H1 (cell line): ENCODE measurements around the gene MAPK8IP1. TPM values are rescaled to one million over a fixed set of nuclear protein-coding genes. Genes with fewer than 3 reads are reported as not detected.

Experiments
- CTCF ChIA-PET: fragments of 300-600 bp; sonication (Branson Sonifier 250); formaldehyde crosslinking; loops from one replicate; lab custom pipeline; 2021; ENCODE audit not compliant: partially characterized antibody; lab: Charles Lee
- POLR2A ChIA-PET: fragments of 300-600 bp; sonication (Branson Sonifier 250); formaldehyde crosslinking; loops from one replicate; lab custom pipeline; 2021; ENCODE audit warnings: inconsistent platforms; ENCODE audit not compliant: partially characterized antibody; lab: Charles Lee
- DNase-seq, 2 experiments: peaks; one replicate each; pipeline versions ENCODE4 v3.0.0 to v3.0.0-alpha.2; 2010 to 2022; ENCODE audit warnings: low spot score in 2 of 2, low read depth in 1 of 2, mixed read lengths in 1 of 2
- FAIRE-seq: peaks from 2 replicates; lab custom pipeline; 2011; peaks lifted over from hg19 to GRCh38; lab: Jason Lieb, UNC
- H2AFZ ChIP-seq: 2 replicates; pipeline ENCODE4 v1.8.1; 2012; ENCODE audit warnings: low read length, inconsistent platforms
- H2AK5ac ChIP-seq: 2 replicates; pipeline ENCODE4 v1.6.1; 2013; ENCODE audit warnings: low read depth, low read length
- H2BK120ac ChIP-seq: replicated peaks from 2 replicates; pipeline ENCODE3; 2013; ENCODE audit warnings: low read depth, low read length, inconsistent platforms
- H2BK12ac ChIP-seq: 2 replicates; pipeline ENCODE4 v1.6.1; 2013; ENCODE audit warnings: low read depth, low read length
- H2BK15ac ChIP-seq: 2 replicates; pipeline ENCODE4 v1.6.1; 2013; ENCODE audit warnings: low read length
- H2BK20ac ChIP-seq: 2 replicates; pipeline ENCODE4 v1.6.1; 2013; ENCODE audit warnings: low read length
- H2BK5ac ChIP-seq: 2 replicates; pipeline ENCODE4 v1.6.1; 2013; ENCODE audit warnings: low read depth, low read length
- H3K14ac ChIP-seq: 2 replicates; pipeline ENCODE4 v1.6.1; 2013; ENCODE audit warnings: inconsistent platforms; ENCODE audit not compliant: insufficient read length
- H3K18ac ChIP-seq: 2 replicates; pipeline ENCODE4 v1.6.1; 2013; ENCODE audit warnings: low read length; ENCODE audit errors: extremely low read depth
- H3K23ac ChIP-seq: 2 replicates; pipeline ENCODE4 v1.6.1; 2013; ENCODE audit warnings: inconsistent platforms; ENCODE audit not compliant: insufficient read length
- H3K23me2 ChIP-seq: 2 replicates; pipeline ENCODE4 v1.6.1; 2013; ENCODE audit warnings: low read depth, low read length
- H3K27ac ChIP-seq: 2 replicates; pipeline ENCODE4 v1.6.1; 2011; ENCODE audit warnings: low read depth, low read length, inconsistent platforms
- H3K27me3 ChIP-seq, 4 experiments: replicated peaks in 1 of 4; 1 replicate in 1 of 4; 2 replicates in 3 of 4; pipeline versions ENCODE4 v1.6.1 to v1.8.1; 2011 to 2013; ENCODE audit warnings: low read length in 3 of 4, mild to moderate bottlenecking in 3 of 4, inconsistent platforms in 2 of 4, mixed read lengths in 2 of 4, moderate library complexity in 1 of 4; ENCODE audit not compliant: control insufficient read depth in 3 of 4, insufficient read depth in 3 of 4; ENCODE audit errors: extremely low read depth in 1 of 4
- H3K36me3 ChIP-seq, 4 experiments: 2 replicates each; pipeline versions ENCODE4 v1.6.1 to v1.8.1; 2011 to 2013; ENCODE audit warnings: mild to moderate bottlenecking in 4 of 4, low read length in 3 of 4, moderate library complexity in 2 of 4, control low read depth in 1 of 4, inconsistent platforms in 1 of 4; ENCODE audit not compliant: insufficient read depth in 4 of 4, control insufficient read depth in 2 of 4
- H3K4ac ChIP-seq: replicated peaks from 2 replicates; pipeline ENCODE3; 2013; ENCODE audit warnings: low read length, low read depth, mixed read lengths, inconsistent platforms; ENCODE audit not compliant: insufficient read length
- H3K4me1 ChIP-seq, 4 experiments: replicated peaks in 1 of 4; 1 replicate in 1 of 4; 2 replicates in 3 of 4; pipeline versions ENCODE4 v1.6.1 to v1.8.1; 2011 to 2013; ENCODE audit warnings: low read length in 3 of 4, inconsistent platforms in 2 of 4, mixed read lengths in 1 of 4; ENCODE audit not compliant: insufficient read depth in 4 of 4, control insufficient read depth in 3 of 4
- H3K4me2 ChIP-seq, 2 experiments: 2 replicates each; pipeline versions ENCODE4 v1.6.1 to v1.8.1; 2011 to 2013; ENCODE audit warnings: low read depth in 2 of 2, low read length in 2 of 2, control low read depth in 1 of 2, inconsistent platforms in 1 of 2, mild to moderate bottlenecking in 1 of 2; ENCODE audit not compliant: insufficient read depth in 1 of 2
- H3K4me3 ChIP-seq, 4 experiments: fragments of 200-600, 300-600 bp in 1 of 4; sonication (generic), shearing (Covaris generic), sonication (Bioruptor Twin) in 1 of 4; 2 replicates each; pipeline versions ENCODE4 v1.5.1 to v1.8.1; 2011 to 2016; ENCODE audit warnings: low read length in 4 of 4, low read depth in 3 of 4, control low read depth in 2 of 4, inconsistent platforms in 2 of 4, mild to moderate bottlenecking in 2 of 4, mixed read lengths in 1 of 4, moderate library complexity in 1 of 4; ENCODE audit not compliant: insufficient read depth in 2 of 4; ENCODE audit errors: extremely low read depth in 1 of 4
- H3K56ac ChIP-seq: replicated peaks from 2 replicates; pipeline ENCODE3; 2013; ENCODE audit warnings: low read depth, mild to moderate bottlenecking, mixed read lengths, low read length, inconsistent platforms; ENCODE audit not compliant: insufficient read length
- H3K79me1 ChIP-seq: 2 replicates; pipeline ENCODE4 v1.6.1; 2013; ENCODE audit warnings: low read depth, low read length, control low read depth
- H3K79me2 ChIP-seq, 2 experiments: 2 replicates each; pipeline versions ENCODE4 v1.6.1 to v1.8.1; 2012 to 2013; ENCODE audit warnings: low read length in 2 of 2, mild to moderate bottlenecking in 2 of 2, inconsistent platforms in 1 of 2; ENCODE audit not compliant: insufficient read depth in 2 of 2, control insufficient read depth in 1 of 2
- H3K9ac ChIP-seq, 4 experiments: replicated peaks in 1 of 4; 1 replicate in 1 of 4; 2 replicates in 3 of 4; pipeline versions ENCODE4 v1.6.1 to v1.8.1; 2011 to 2013; ENCODE audit warnings: low read depth in 3 of 4, low read length in 3 of 4, control low read depth in 2 of 4, mild to moderate bottlenecking in 2 of 4, moderate library complexity in 2 of 4, inconsistent platforms in 1 of 4; ENCODE audit errors: extremely low read depth in 1 of 4
- H3K9me3 ChIP-seq, 2 experiments: 2 replicates each; pipeline versions ENCODE4 v1.6.1 to v1.8.1; 2012 to 2013; ENCODE audit warnings: mild to moderate bottlenecking in 2 of 2, moderate library complexity in 2 of 2, control low read depth in 1 of 2, inconsistent platforms in 1 of 2, low read depth in 1 of 2, low read length in 1 of 2, mixed read lengths in 1 of 2; ENCODE audit not compliant: insufficient read depth in 2 of 2
- H4K20me1 ChIP-seq, 2 experiments: replicated peaks in 1 of 2; 2 replicates each; pipeline versions ENCODE3 to v1.8.1; 2011 to 2013; ENCODE audit warnings: inconsistent platforms in 2 of 2, low read length in 2 of 2, mild to moderate bottlenecking in 1 of 2; ENCODE audit not compliant: insufficient read depth in 2 of 2, control insufficient read depth in 1 of 2
- H4K5ac ChIP-seq: 2 replicates; pipeline ENCODE4 v1.6.1; 2013; ENCODE audit warnings: low read length, low read depth, mixed read lengths, inconsistent platforms; ENCODE audit not compliant: insufficient read length
- H4K8ac ChIP-seq: 2 replicates; pipeline ENCODE4 v1.8.0; 2013; ENCODE audit warnings: mild to moderate bottlenecking, moderate library complexity, low read length, inconsistent platforms; ENCODE audit not compliant: insufficient read depth; ENCODE audit errors: extremely low read depth
- H4K91ac ChIP-seq: replicated peaks from 2 replicates; pipeline ENCODE3; 2013; ENCODE audit warnings: low read length, mixed read lengths, inconsistent platforms; ENCODE audit not compliant: insufficient read length
- BACH1 ChIP-seq: IDR thresholded peaks from 2 replicates; pipeline ENCODE4 v1.6.1; 2012; ENCODE audit warnings: low read length, improper control_type of control experiment
- POLR2AphosphoS5 ChIP-seq: IDR thresholded peaks from 2 replicates; pipeline ENCODE4 v1.6.1; 2011; ENCODE audit warnings: low read depth, low read length
- SIRT6 ChIP-seq: IDR thresholded peaks from one replicate; pipeline ENCODE4 v1.7.1; 2012; ENCODE audit warnings: low read length, inconsistent platforms
- ZNF274 ChIP-seq: IDR thresholded peaks from 2 replicates; pipeline ENCODE4 v1.7.0; 2012; ENCODE audit warnings: low read length, borderline replicate concordance; ENCODE audit errors: extremely low read depth
- WGBS, 2 experiments: shearing (Covaris generic) in 1 of 2; methylation state at CpG; one replicate each; pipeline versions ENCODE4 v1.1.6 to v1.1.7; 2013 to 2015; ENCODE audit warnings: low lambda C conversion rate in 2 of 2, mixed read lengths in 2 of 2, inconsistent platforms in 1 of 2, low coverage in 1 of 2, missing lambda C conversion rate in 1 of 2; ENCODE audit not compliant: insufficient replicate concordance in 2 of 2, insufficient coverage in 1 of 2, insufficient read length in 1 of 2; ENCODE audit errors: extremely low coverage in 1 of 2, missing lambda C conversion rate in 1 of 2; 5-methylcytosine and 5-hydroxymethylcytosine counted together
- polyA plus RNA-seq, 7 experiments: library from polyadenylated mRNA; depleted of rRNA in 3 of 7; stranded (reverse) in 5 of 7; unstranded in 2 of 7; fragments of >200 nt in 5 of 7; fragments of 200-250 nt in 2 of 7; gene quantifications; 1 replicate in 5 of 7; 2 replicates in 1 of 7; 4 replicates in 1 of 7; pipeline versions ENCODE4 v1.2.1 to v1.2.3, GENCODE V29; 2011 to 2013; ENCODE audit warnings: missing spikeins in 2 of 7, mixed read lengths in 2 of 7
- total RNA-seq: library from RNA; stranded (reverse); fragmentation: NEBNext Ultra II Directional; extraction: Animal tissue kit (Norgen Biotek cat#: 25700); gene quantifications from 2 replicates; pipeline ENCODE4 v1.2.1, GENCODE V29; 2021

MAPK8IP1 gene
- total and polyA plus RNA-seq, 2 of the 8 experiments (the other 6 are each of a cell fraction or from before 2014, with no cell fraction given), result 32.4 to 40.1 TPM

- no peak overlapping the region for H3K27ac ChIP-seq
- no peak overlapping the region for H4K8ac ChIP-seq
- H4K20me1 ChIP-seq, result peaks cover 10 to 18% of the 10 kb centered on the region in 2 experiments
- no peak overlapping the region for H3K4ac ChIP-seq
- FAIRE-seq (no peak), DNase-seq (no peak)
- no peak overlapping the region for H3K4me2 ChIP-seq
- no peak overlapping the region for H3K18ac ChIP-seq
- no peak overlapping the region for H3K14ac ChIP-seq
- no peak overlapping the region for H4K91ac ChIP-seq
- POLR2A ChIA-PET, result interaction anchor here (0.9 to 13.6 kb wide), 11 partner anchors 5 to 78 kb away, joined by 3 to 115 read pairs (median 4); partner anchors contain the start of genes LARGE2 and PEX16
- no peak overlapping the region for H2AFZ ChIP-seq
- no peak overlapping the region for H2BK20ac ChIP-seq
- H4K5ac ChIP-seq, result no peak overlapping the region
- H3K79me1 ChIP-seq, result peaks cover 12% of the 10 kb centered on the region
- H3K9ac ChIP-seq, result no peak overlapping the region
- no peak overlapping the region for H2BK5ac ChIP-seq
- no peak overlapping the region for H2BK120ac ChIP-seq
- H3K23ac ChIP-seq, result no peak overlapping the region
- peaks cover 5 to 39% (median 25%) of the 10 kb centered on the region in 4 experiments; a peak in 7 of 8 replicates for H3K36me3 ChIP-seq
- H2BK15ac ChIP-seq, result no peak overlapping the region
- no peak overlapping the region for H3K56ac ChIP-seq
- no peak overlapping the region for H3K4me3 ChIP-seq
- 95% methylated on average over 13 of the region's 13 CpGs; no CpG with 5 or more reads in 1 of the 2 experiments for WGBS, 2 experiments
- H3K9me3 ChIP-seq, result no peaks in the 10 kb centered on the region
- peaks cover 0 to 6% (median 2%) of the 10 kb centered on the region in 4 experiments; a peak in 2 of 7 replicates for H3K4me1 ChIP-seq
- no peak for TF ChIP-seq BACH1
- TF ChIP-seq ZNF274, result no peak
- TF ChIP-seq SIRT6, result no peak
- 0 out of 2 replicates have a peak, but pooled peaks have one; percentile 12 for TF ChIP-seq POLR2AphosphoS5
- no peaks in the 10 kb centered on the region for H3K27me3 ChIP-seq
- H2AK5ac ChIP-seq, result no peak overlapping the region
- CTCF ChIA-PET, result interaction anchor here (1.4 to 3.2 kb wide), 2 partner anchors 37 to 79 kb away, joined by 4 to 12 read pairs; no protein-coding TSS in a partner anchor
- H3K23me2 ChIP-seq, result no peaks in the 10 kb centered on the region
- peaks cover 0 to 8% of the 10 kb centered on the region in 2 experiments; a peak in 1 of 4 replicates for H3K79me2 ChIP-seq
- H2BK12ac ChIP-seq, result no peak overlapping the region
Measured at GRCh38 chr11:45928535-45929215, 43.2 kb downstream of the MAPK8IP1 start.
